Measurements from ENCODE around the gene SHC3.
A peak's percentile ranks its signal among the peaks of the same experiment; 100 is the strongest.

SHC3 gene

GRCh38 chr9:89044104-89044503 is 134.5 kb downstream of the SHC3 start:
- no peak overlapping the region for H3K4me3 ChIP-seq (replicated peaks; ENCODE audit: low read depth, low read length)
- DNase-seq (ENCODE audit: low read depth) = no peak
- no peak for TF ChIP-seq CTCF (IDR thresholded peaks at IDR 0.05; ENCODE audit: low read length, missing control alignments)

GRCh38 chr9:89042984-89043383 is 135.6 kb downstream of the SHC3 start:
- H3K4me3 ChIP-seq (replicated peaks; ENCODE audit: low read depth, low read length) = no peak overlapping the region
- no peak for DNase-seq (ENCODE audit: low read depth)
- TF ChIP-seq CTCF (IDR thresholded peaks at IDR 0.05; ENCODE audit: low read length, missing control alignments) = no peak

GRCh38 chr9:89039664-89040063 is 139.0 kb downstream of the SHC3 start:
- H3K4me3 ChIP-seq (replicated peaks; ENCODE audit: low read depth, low read length) = no peak overlapping the region
- TF ChIP-seq CTCF (IDR thresholded peaks at IDR 0.05; ENCODE audit: low read length, missing control alignments) = no peak
- no peak for DNase-seq (ENCODE audit: low read depth)

- no peak overlapping the region for H3K4me3 ChIP-seq (replicated peaks; ENCODE audit: low read depth, low read length)
- DNase-seq (ENCODE audit: low read depth) = no peak
- TF ChIP-seq CTCF (IDR thresholded peaks at IDR 0.05; ENCODE audit: low read length, missing control alignments) = no peak
These were observed 139.5 kb downstream of the SHC3 start for GRCh38 chr9:89039104-89039465.

- peak; percentile 97 for DNase-seq (ENCODE audit: low read depth)
- no peak for TF ChIP-seq CTCF (IDR thresholded peaks at IDR 0.05; ENCODE audit: low read length, missing control alignments)
- no peak overlapping the region for H3K4me3 ChIP-seq (replicated peaks; ENCODE audit: low read depth, low read length)
These were observed 140.1 kb downstream of the SHC3 start for GRCh38 chr9:89038382-89039103.

GRCh38 chr9:89037891-89038290 is 140.7 kb downstream of the SHC3 start:
- no peak overlapping the region for H3K4me3 ChIP-seq (replicated peaks; ENCODE audit: low read depth, low read length)
- no peak for DNase-seq (ENCODE audit: low read depth)
- no peak for TF ChIP-seq CTCF (IDR thresholded peaks at IDR 0.05; ENCODE audit: low read length, missing control alignments)

- no peak for TF ChIP-seq CTCF (IDR thresholded peaks at IDR 0.05; ENCODE audit: low read length, missing control alignments)
- no peak overlapping the region for H3K4me3 ChIP-seq (replicated peaks; ENCODE audit: low read depth, low read length)
- peak; percentile 21 for DNase-seq (ENCODE audit: low read depth)
These were observed 141.3 kb downstream of the SHC3 start for GRCh38 chr9:89037346-89037745.
